ENCODE measurements around the gene SORCS1.

DNA sequence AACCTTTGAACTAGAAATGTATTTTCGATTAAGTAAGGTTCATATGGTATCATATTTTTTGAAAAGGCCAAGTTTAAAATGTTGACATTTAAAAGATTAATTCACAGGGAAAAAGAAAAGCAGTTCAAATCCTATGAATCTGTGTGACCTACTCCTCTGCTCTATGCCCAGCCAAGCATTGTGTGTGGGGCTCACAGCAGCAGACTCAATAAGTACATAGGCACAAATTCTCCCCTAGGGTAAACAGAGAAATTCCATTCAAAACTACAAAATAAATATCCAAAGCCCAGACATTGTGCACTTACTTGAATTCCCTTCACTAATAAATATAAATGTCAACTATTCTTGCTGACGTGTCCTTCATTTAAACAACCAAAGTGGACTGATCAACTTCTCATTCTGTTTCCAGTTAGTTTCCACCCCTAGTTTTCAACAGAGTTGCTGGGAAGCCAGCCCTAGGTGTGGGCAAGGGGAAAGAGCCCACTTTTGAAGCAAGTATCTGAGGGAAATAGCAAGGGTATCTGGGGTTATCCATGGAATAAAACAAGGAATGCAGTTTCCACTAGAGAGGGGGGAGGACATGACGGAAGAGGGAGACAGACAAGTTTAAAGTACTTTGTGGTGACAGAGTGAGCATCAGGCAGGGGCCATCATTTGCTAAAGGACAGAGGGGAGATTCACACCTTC lies 533.3 kb downstream of the SORCS1 start:
- TF ChIP-seq EZH2 (IDR thresholded peaks at IDR 0.05; ENCODE audit: low read depth) (no peak), CTCF (conservative IDR thresholded peaks at IDR 0.05) (no peak)

All from PC-9 (cell line).